GM13976 (cell line): ENCODE data around the gene FGF23.

Experiments
- DNase-seq: peaks from one replicate; pipeline ENCODE4 v3.0.0; 2012; ENCODE audit warnings: low spot score
- CTCF ChIP-seq: IDR thresholded peaks from 2 replicates; pipeline ENCODE4 v1.5.1; 2012; ENCODE audit warnings: borderline replicate concordance, mild to moderate bottlenecking; ENCODE audit not compliant: insufficient read depth; ENCODE audit errors: extremely low read depth, missing control alignments, control extremely low read depth
- in situ Hi-C: fragments of 300-500 bp; cut with MboI; formaldehyde crosslinking; loops from one replicate; pipeline ENCODE4 v1.12.0; 2022; ENCODE audit warnings: low sequenced_read_pairs, mixed read lengths, inconsistent platforms; ENCODE audit not compliant: unreplicated experiment

The FGF23 gene

GRCh38 chr12:4355156-4356040 is 24.1 kb downstream of the FGF23 start:
- DNase-seq = no peak
- no peak for TF ChIP-seq CTCF
- in situ Hi-C loops = no loop called here

- TF ChIP-seq CTCF = peak; percentile 19
- in situ Hi-C loops = no loop called here
- no peak for DNase-seq
These were observed 25.7 kb downstream of the FGF23 start for GRCh38 chr12:4353785-4354208.

GRCh38 chr12:4346931-4347330 is 32.6 kb downstream of the FGF23 start:
- no peak for DNase-seq
- in situ Hi-C loops = no loop called here
- TF ChIP-seq CTCF = no peak

GRCh38 chr12:4331842-4332241 is 47.7 kb downstream of the FGF23 start:
- in situ Hi-C loops = no loop called here
- no peak for TF ChIP-seq CTCF
- DNase-seq = no peak

- in situ Hi-C loops = no loop called here
- TF ChIP-seq CTCF = no peak
- DNase-seq = no peak
These were observed 48.3 kb downstream of the FGF23 start for GRCh38 chr12:4331221-4331620.

- no peak for DNase-seq
- in situ Hi-C loops = no loop called here
- TF ChIP-seq CTCF = no peak
These were observed 49.3 kb downstream of the FGF23 start for GRCh38 chr12:4330203-4330602.

- DNase-seq = no peak
These were observed 52.2 kb downstream of the FGF23 start for GRCh38 chr12:4327293-4327692.

More at GRCh38 chr12:4327293-4327692, 52.2 kb downstream of the FGF23 start:
- in situ Hi-C loops = no loop called here
- TF ChIP-seq CTCF = no peak
